Kidney (tissue), 14 donors: ENCODE data around the gene TENM4. TPM values are rescaled to one million over a fixed set of nuclear protein-coding genes. Genes with fewer than 3 reads are reported as not detected.
A peak's percentile ranks its signal among the peaks of the same experiment; 100 is the strongest.

Source experiments
- DNase-seq, 5 donors: peaks; one replicate each; pipeline ENCODE4 v3.0.0-alpha.2; 2013 to 2020
- FAIRE-seq: peaks from 2 replicates; lab custom pipeline; 2012; peaks lifted over from hg19 to GRCh38; lab: Jason Lieb, UNC
- H3K27ac ChIP-seq, 2 donors: one replicate each; pipeline ENCODE4 v1.7.0; 2013; ENCODE audit warnings: low read depth in 2 of 2, low read length in 2 of 2, inconsistent platforms in 1 of 2
- H3K27me3 ChIP-seq: one replicate; pipeline ENCODE4 v1.7.1; 2013; ENCODE audit warnings: low read length, inconsistent platforms; ENCODE audit not compliant: control insufficient read depth, insufficient read depth
- H3K36me3 ChIP-seq, 3 donors: one replicate each; pipeline versions ENCODE4 v1.7.0 to v1.7.1; 2013; ENCODE audit warnings: low read length in 3 of 3, control low read depth in 1 of 3, inconsistent platforms in 1 of 3; ENCODE audit not compliant: insufficient read depth in 3 of 3, control insufficient read depth in 2 of 3
- H3K4me1 ChIP-seq, 3 donors: one replicate each; pipeline versions ENCODE4 v1.7.0 to v1.7.1; 2013; ENCODE audit warnings: low read length in 3 of 3, inconsistent platforms in 1 of 3, low read depth in 1 of 3; ENCODE audit not compliant: control insufficient read depth in 2 of 3, insufficient read depth in 2 of 3
- H3K4me3 ChIP-seq, 3 donors: one replicate each; pipeline versions ENCODE4 v1.7.0 to v1.8.1; 2013; ENCODE audit warnings: low read length in 3 of 3, control low read depth in 1 of 3, inconsistent platforms in 1 of 3
- H3K9ac ChIP-seq, 3 donors: one replicate each; pipeline versions ENCODE4 v1.7.0 to v1.7.1; 2013; ENCODE audit warnings: low read length in 3 of 3, control low read depth in 1 of 3, inconsistent platforms in 1 of 3
- H3K9me3 ChIP-seq, 3 donors: one replicate each; pipeline versions ENCODE4 v1.7.0 to v1.7.1; 2013; ENCODE audit warnings: low read length in 3 of 3, control low read depth in 1 of 3, inconsistent platforms in 1 of 3; ENCODE audit not compliant: control insufficient read depth in 2 of 3, insufficient read depth in 1 of 3
- CTCF ChIP-seq: IDR thresholded peaks from 3 replicates; pipeline ENCODE4 v1.5.1; 2012; ENCODE audit warnings: mild to moderate bottlenecking, moderate library complexity, borderline replicate concordance; ENCODE audit not compliant: insufficient read depth; ENCODE audit errors: extremely low read depth
- intact Hi-C: fragments of 100-400 bp; cut with DNase I; formaldehyde crosslinking; loops from one replicate; pipeline ENCODE4 v1.11.1; 2022
- polyA plus RNA-seq: library from polyadenylated mRNA; stranded (reverse); fragments of 350-450 nt; fragmentation: Illumina TruSeq; extraction: RNeasy Lipid Tissue Mini Kit (QIAGEN cat#74804); gene quantifications from one replicate; pipeline ENCODE4 v1.2.3, GENCODE V29; 2014; ENCODE audit warnings: low read depth, low replicate concordance; ENCODE audit not compliant: insufficient read depth
- total RNA-seq: library from RNA; stranded (reverse); fragmentation: NEBNext Ultra II Directional; extraction: Animal tissue kit (Norgen Biotek cat#: 25700); gene quantifications from one replicate; pipeline ENCODE4 v1.2.1, GENCODE V29; 2021
- donor health status: control.
- donor health status: control.
- donor health status: control.
- donor health status: control.
- donor health status: control.
- donor health status: DM: yes; HTN: yes; CAD: no.
- donor health status: Normal renal cell carcinoma (clear cell type).

The TENM4 gene
- total and polyA plus RNA-seq, 2 donors from 2014 or later, result 0.34 to 31.0 TPM

DNA sequence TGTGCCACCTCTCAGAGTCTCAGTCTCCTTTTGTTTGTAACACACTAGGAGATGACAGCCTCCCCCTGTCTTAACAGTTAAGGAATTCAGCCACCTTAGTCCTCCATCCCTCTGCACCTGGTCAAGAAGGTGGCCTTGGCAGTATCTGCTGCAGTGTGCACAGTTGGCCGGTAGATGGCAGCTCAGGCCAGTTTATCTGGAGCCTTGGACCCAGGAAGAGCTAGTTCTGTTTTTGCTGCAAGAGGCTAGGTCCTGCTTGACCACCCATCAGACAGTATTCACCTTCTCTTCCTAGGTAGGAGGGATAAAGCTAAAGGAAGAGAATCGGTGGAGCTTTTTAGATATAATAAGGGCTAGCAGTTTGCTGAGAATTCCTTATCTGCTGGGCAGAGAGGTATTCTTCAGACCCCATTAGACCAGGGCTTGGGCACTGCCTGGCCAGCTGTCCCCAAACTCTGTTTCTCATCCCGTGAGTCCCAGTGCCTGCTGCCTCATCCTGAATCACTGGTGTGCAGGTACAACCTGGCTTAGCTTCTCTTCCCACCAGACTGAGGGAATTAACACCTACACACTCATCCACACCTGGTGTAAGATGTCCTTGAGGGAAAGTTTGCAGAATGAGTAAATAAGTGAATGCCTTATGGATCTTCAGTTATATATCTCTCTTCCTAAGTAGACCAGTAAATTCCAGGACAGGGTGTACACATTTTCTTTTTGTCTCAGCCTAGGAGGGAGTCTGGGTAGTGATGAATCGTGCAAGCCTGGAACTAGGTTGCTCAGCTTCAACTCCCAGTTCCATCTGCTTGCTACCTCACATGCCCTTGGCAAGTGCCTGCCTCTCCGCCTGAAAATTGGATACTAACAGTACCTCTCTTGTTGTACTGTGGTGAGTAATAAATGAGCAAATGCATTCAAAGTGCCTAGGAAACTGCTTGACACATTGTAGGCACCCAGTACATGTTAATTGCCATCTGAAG lies 795.3 kb downstream of the TENM4 start:
- intact Hi-C loops, result no loop called here

DNA sequence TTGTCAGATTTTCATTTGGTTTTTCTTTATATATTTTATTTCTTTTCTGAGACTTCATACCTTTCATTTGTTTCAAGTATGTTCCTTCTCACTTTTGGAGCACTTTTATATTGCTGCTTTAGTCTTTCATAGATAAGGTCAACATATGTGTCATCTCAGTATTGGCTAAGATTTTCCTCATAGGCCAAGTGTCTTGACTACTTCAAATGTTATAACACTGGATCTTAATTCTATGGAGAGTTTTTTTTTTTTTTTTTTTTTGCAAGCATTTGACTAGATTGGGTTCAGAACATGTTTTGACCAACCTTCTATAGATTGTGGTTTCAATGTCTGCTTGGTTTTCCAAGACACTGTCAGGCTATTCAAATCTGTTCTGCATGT lies 797.2 kb downstream of the TENM4 start:
- Histone ChIP-seq H3K4me1 (no peaks in the 10 kb centered on the region), H3K36me3 (no peaks in the 10 kb centered on the region), H3K9ac (no peak overlapping the region), H3K27me3 (no peaks in the 10 kb centered on the region), H3K27ac (no peak overlapping the region), H3K9me3 (no peaks in the 10 kb centered on the region), H3K4me3 (no peak overlapping the region)
- intact Hi-C loops, result no loop called here
- FAIRE-seq, result no peak
- DNase-seq, result no peak
- no peak for TF ChIP-seq CTCF

More for the DNA sequence above, 795.3 kb downstream of the TENM4 start:
- Histone ChIP-seq H3K27me3 (no peaks in the 10 kb centered on the region), H3K9ac (no peak overlapping the region), H3K4me3 (no peak overlapping the region), H3K9me3 (no peaks in the 10 kb centered on the region), H3K27ac (no peak overlapping the region), H3K4me1 (no peaks in the 10 kb centered on the region), H3K36me3 (no peaks in the 10 kb centered on the region)
- DNase-seq, result peak in 4 of 5 donors; percentile 85 to 86 (median 86)
- TF ChIP-seq CTCF, result peak; percentile 98
- no peak for FAIRE-seq

DNA sequence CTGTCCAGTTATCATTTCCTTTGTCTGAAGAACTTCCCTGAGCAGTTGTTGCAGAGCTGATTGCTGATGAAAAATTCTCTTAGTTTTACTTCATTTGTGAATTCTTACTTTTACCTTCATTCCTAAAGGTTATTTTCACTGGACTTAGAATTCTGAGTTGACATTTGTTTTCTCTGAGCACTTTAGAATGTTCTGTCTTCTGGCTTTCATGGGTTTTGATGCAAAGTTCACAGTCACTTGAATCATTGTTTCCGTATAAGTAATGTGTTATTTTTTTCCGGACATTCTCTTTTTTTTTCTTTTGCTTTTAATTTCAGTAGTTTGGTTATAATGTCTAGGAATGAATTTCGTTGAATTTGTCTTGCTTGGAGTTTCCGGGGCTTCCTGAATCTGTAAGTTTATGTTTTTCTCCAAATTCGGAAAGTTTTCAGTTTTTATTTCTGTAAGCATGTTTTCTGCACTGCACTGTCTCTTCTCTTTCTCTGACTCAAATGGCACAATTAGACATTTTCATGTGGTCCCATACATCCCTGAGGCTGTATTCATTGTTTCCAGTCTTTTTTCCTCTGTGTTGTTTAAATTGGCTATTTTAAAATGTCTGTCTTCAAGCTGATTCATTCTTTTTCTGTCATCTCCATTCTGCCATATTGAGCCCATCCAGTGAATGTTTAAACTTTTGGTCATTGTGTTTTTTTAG lies 797.7 kb downstream of the TENM4 start:
- DNase-seq (no peak), FAIRE-seq (no peak)
- intact Hi-C loops, result no loop called here
- no peaks in the 10 kb centered on the region for H3K27me3 ChIP-seq
- no peak for TF ChIP-seq CTCF
- H3K27ac ChIP-seq, result no peak overlapping the region
- H3K9ac ChIP-seq, result no peak overlapping the region
- no peaks in the 10 kb centered on the region for H3K36me3 ChIP-seq
- no peak overlapping the region for H3K4me3 ChIP-seq
- H3K4me1 ChIP-seq, result no peaks in the 10 kb centered on the region
- no peaks in the 10 kb centered on the region for H3K9me3 ChIP-seq
